GM19467 (cell line): ENCODE data around the gene SLC26A9.

Experiments
- ATAC-seq: cut with Tn5 transposase; IDR thresholded peaks from one replicate; pipeline ENCODE4 v1.9.1; 2021; ENCODE audit warnings: mild to moderate bottlenecking, moderate library complexity; ENCODE audit not compliant: unreplicated experiment

Gene SLC26A9

GRCh38 chr1:205943245-205943644, at the start of gene SLC26A9:
SLC26A9 (minus strand) TSS chr1:205943456; CDS start chr1:205935820, 7,636 bp downstream.
- ATAC-seq = no peak

- ATAC-seq = no peak
Measured at GRCh38 chr1:205992218-205992882, 49.1 kb upstream of the SLC26A9 start.

GRCh38 chr1:205991237-205991636, 48.0 kb upstream of the SLC26A9 start:
- no peak for ATAC-seq

- no peak for ATAC-seq
Measured at GRCh38 chr1:205990226-205990625, 47.0 kb upstream of the SLC26A9 start.

- ATAC-seq = no peak
Measured at GRCh38 chr1:205989786-205990185, 46.5 kb upstream of the SLC26A9 start.

- no peak for ATAC-seq
Measured at GRCh38 chr1:205988585-205988995, 45.3 kb upstream of the SLC26A9 start.

GRCh38 chr1:205986861-205987260, 43.6 kb upstream of the SLC26A9 start:
- no peak for ATAC-seq

- no peak for ATAC-seq
Measured at GRCh38 chr1:205986292-205986691, 43.0 kb upstream of the SLC26A9 start.

- no peak for ATAC-seq
Measured at GRCh38 chr1:205985330-205986005, 42.2 kb upstream of the SLC26A9 start.

- ATAC-seq = no peak
Measured at GRCh38 chr1:205983925-205984725, 40.9 kb upstream of the SLC26A9 start.

- ATAC-seq = no peak
Measured at GRCh38 chr1:205981257-205981656, 38.0 kb upstream of the SLC26A9 start.

- ATAC-seq = no peak
Measured at GRCh38 chr1:205980237-205980870, 37.1 kb upstream of the SLC26A9 start.

- no peak for ATAC-seq
Measured at GRCh38 chr1:205979301-205979700, 36.0 kb upstream of the SLC26A9 start.

- no peak for ATAC-seq
Measured at GRCh38 chr1:205978676-205979075, 35.4 kb upstream of the SLC26A9 start.

GRCh38 chr1:205977402-205978014, 34.3 kb upstream of the SLC26A9 start:
- ATAC-seq = no peak

- ATAC-seq = no peak
Measured at GRCh38 chr1:205976708-205977401, 33.6 kb upstream of the SLC26A9 start.

- no peak for ATAC-seq
Measured at GRCh38 chr1:205976036-205976435, 32.8 kb upstream of the SLC26A9 start.

GRCh38 chr1:205975387-205975998, 32.2 kb upstream of the SLC26A9 start:
- ATAC-seq = no peak

- no peak for ATAC-seq
Measured at GRCh38 chr1:205974712-205975111, 31.5 kb upstream of the SLC26A9 start.
